Mesenchymal stem cell (in vitro differentiated cells and primary cell): ENCODE data around the gene CNTNAP2.
"Not testable (repeated sequence)": the region's sequence is repeated elsewhere in the genome, so short reads cannot be mapped to it uniquely, and the experiment has no call there.

Source experiments
- DNase-seq: peaks from one replicate; pipeline ENCODE4 v3.0.0-alpha.2; 2013
- H2AFZ ChIP-seq: one replicate; pipeline ENCODE4 v1.6.1; 2013; ENCODE audit warnings: low read depth, mild to moderate bottlenecking, control low read depth, inconsistent platforms, low read length, moderate library complexity
- H2AK5ac ChIP-seq: 2 replicates; pipeline ENCODE4 v1.6.1; 2013; ENCODE audit warnings: low read length, moderate library complexity, mild to moderate bottlenecking, inconsistent platforms; ENCODE audit not compliant: severe bottlenecking
- H2BK120ac ChIP-seq: one replicate; pipeline ENCODE4 v1.6.1; 2013; ENCODE audit warnings: low read depth, mild to moderate bottlenecking, inconsistent platforms, low read length, moderate library complexity
- H2BK12ac ChIP-seq, 2 experiments: one replicate each; pipeline ENCODE4 v1.6.1; 2013; ENCODE audit warnings: inconsistent platforms in 2 of 2, low read length in 2 of 2, mild to moderate bottlenecking in 2 of 2, moderate library complexity in 2 of 2, control low read depth in 1 of 2
- H2BK15ac ChIP-seq: one replicate; pipeline ENCODE4 v1.6.1; 2013; ENCODE audit warnings: mild to moderate bottlenecking, low read depth, inconsistent platforms; ENCODE audit not compliant: poor library complexity, severe bottlenecking
- H2BK5ac ChIP-seq: 2 replicates; pipeline ENCODE4 v1.6.1; 2013; ENCODE audit warnings: low read depth, mild to moderate bottlenecking, low read length, control low read depth, inconsistent platforms; ENCODE audit not compliant: poor library complexity, severe bottlenecking
- H3K14ac ChIP-seq, 2 experiments: one replicate each; pipeline ENCODE4 v1.6.1; 2013; ENCODE audit warnings: inconsistent platforms in 2 of 2, low read length in 2 of 2, control low read depth in 1 of 2, mild to moderate bottlenecking in 1 of 2, moderate library complexity in 1 of 2
- H3K18ac ChIP-seq, 2 experiments: one replicate each; pipeline ENCODE4 v1.6.1; 2013; ENCODE audit warnings: inconsistent platforms in 2 of 2, low read length in 2 of 2, control low read depth in 1 of 2, low read depth in 1 of 2, mild to moderate bottlenecking in 1 of 2
- H3K23ac ChIP-seq, 2 experiments: one replicate each; pipeline ENCODE4 v1.6.1; 2013; ENCODE audit warnings: inconsistent platforms in 2 of 2, low read length in 2 of 2, mild to moderate bottlenecking in 2 of 2, moderate library complexity in 2 of 2, control low read depth in 1 of 2
- H3K27ac ChIP-seq: 2 replicates; pipeline ENCODE4 v1.5.1; 2013; ENCODE audit warnings: mild to moderate bottlenecking, moderate library complexity, low read length, control low read depth, inconsistent platforms; ENCODE audit not compliant: poor library complexity, severe bottlenecking
- H3K27me3 ChIP-seq, 2 experiments: 2 replicates each; pipeline versions ENCODE4 v1.6.1 to v1.7.0; 2013; ENCODE audit warnings: low read length in 2 of 2, mild to moderate bottlenecking in 2 of 2, moderate library complexity in 2 of 2, control low read depth in 1 of 2, inconsistent platforms in 1 of 2; ENCODE audit not compliant: control insufficient read depth in 1 of 2, insufficient read depth in 1 of 2
- H3K36me3 ChIP-seq, 2 experiments: 2 replicates each; pipeline versions ENCODE4 v1.6.1 to v1.7.0; 2013; ENCODE audit warnings: low read length in 2 of 2, control low read depth in 1 of 2, inconsistent platforms in 1 of 2, low read depth in 1 of 2, mild to moderate bottlenecking in 1 of 2; ENCODE audit not compliant: insufficient read depth in 2 of 2, control insufficient read depth in 1 of 2
- H3K4ac ChIP-seq, 2 experiments: one replicate each; pipeline ENCODE4 v1.6.1; 2013; ENCODE audit warnings: inconsistent platforms in 2 of 2, low read length in 2 of 2, mild to moderate bottlenecking in 2 of 2, moderate library complexity in 2 of 2, control low read depth in 1 of 2, low read depth in 1 of 2
- H3K4me1 ChIP-seq: 2 replicates; pipeline ENCODE4 v1.6.1; 2013; ENCODE audit warnings: low read depth, low read length, control low read depth; ENCODE audit not compliant: control insufficient read depth, insufficient read depth
- H3K4me2 ChIP-seq: 2 replicates; pipeline ENCODE4 v1.6.1; 2013; ENCODE audit warnings: low read length, mild to moderate bottlenecking, inconsistent platforms; ENCODE audit not compliant: poor library complexity, severe bottlenecking
- H3K4me3 ChIP-seq, 2 experiments: 2 replicates each; pipeline versions ENCODE4 v1.5.1 to v1.7.0; 2013; ENCODE audit warnings: low read length in 2 of 2, mild to moderate bottlenecking in 2 of 2, control low read depth in 1 of 2, low read depth in 1 of 2; ENCODE audit not compliant: insufficient read depth in 1 of 2
- H3K79me1 ChIP-seq: replicated peaks from 2 replicates; pipeline ENCODE4 v1.6.1; 2013; ENCODE audit warnings: mild to moderate bottlenecking, control low read depth, low read length, inconsistent platforms; ENCODE audit not compliant: poor library complexity, severe bottlenecking
- H3K9ac ChIP-seq: 2 replicates; pipeline ENCODE4 v1.7.0; 2013; ENCODE audit warnings: mild to moderate bottlenecking, low read length, moderate library complexity
- H3K9me3 ChIP-seq: 2 replicates; pipeline ENCODE4 v1.7.0; 2013; ENCODE audit warnings: mild to moderate bottlenecking, low read length; ENCODE audit not compliant: control insufficient read depth
- H4K8ac ChIP-seq: one replicate; pipeline ENCODE4 v1.6.1; 2013; ENCODE audit warnings: inconsistent platforms, mild to moderate bottlenecking, low read length, moderate library complexity
- H4K91ac ChIP-seq: one replicate; pipeline ENCODE4 v1.6.1; 2013; ENCODE audit warnings: mild to moderate bottlenecking, low read length, inconsistent platforms
- WGBS: methylation state at CpG from one replicate; pipeline ENCODE4 v1.1.7; 2013; ENCODE audit warnings: mixed read lengths; 5-methylcytosine and 5-hydroxymethylcytosine counted together

The CNTNAP2 gene

GRCh38 chr7:147798001-147798400 is 1681.4 kb downstream of the CNTNAP2 start:
- H3K27ac ChIP-seq: no peak overlapping the region
- no peaks in the 10 kb centered on the region for H3K4me1 ChIP-seq
- no peak overlapping the region for H3K4me3 ChIP-seq
- H4K91ac ChIP-seq: no peak overlapping the region
- H3K27me3 ChIP-seq: no peaks in the 10 kb centered on the region
- no peaks in the 10 kb centered on the region for H3K36me3 ChIP-seq
- H3K79me1 ChIP-seq: no peaks in the 10 kb centered on the region
- H3K9me3 ChIP-seq: peaks cover 15% of the 10 kb centered on the region
- H2BK120ac ChIP-seq: no peak overlapping the region
- no peak overlapping the region for H3K14ac ChIP-seq
- H3K4me2 ChIP-seq: no peak overlapping the region
- H2BK5ac ChIP-seq: no peak overlapping the region
- no peak overlapping the region for H2AFZ ChIP-seq
- no peak overlapping the region for H3K23ac ChIP-seq
- H3K18ac ChIP-seq: no peak overlapping the region
- H2AK5ac ChIP-seq: no peak overlapping the region
- no peak overlapping the region for H4K8ac ChIP-seq
- no peak for DNase-seq
- no peak overlapping the region for H3K4ac ChIP-seq
- H3K9ac ChIP-seq: no peak overlapping the region
- WGBS: no CpG with 5 or more reads among the region's 5 CpGs
- H2BK12ac ChIP-seq: no peak overlapping the region
- H2BK15ac ChIP-seq: no peak overlapping the region

GRCh38 chr7:147801762-147802161 is 1685.2 kb downstream of the CNTNAP2 start:
- not testable (repeated sequence) for H4K8ac ChIP-seq, H2AK5ac ChIP-seq, H2BK120ac ChIP-seq, H3K27ac ChIP-seq, H3K4ac ChIP-seq, H3K4me3 ChIP-seq, H3K18ac ChIP-seq, H3K36me3 ChIP-seq, H2BK12ac ChIP-seq, H4K91ac ChIP-seq, H3K14ac ChIP-seq, H2BK15ac ChIP-seq, DNase-seq, H3K4me2 ChIP-seq, H3K4me1 ChIP-seq, H3K79me1 ChIP-seq, H3K23ac ChIP-seq, H2BK5ac ChIP-seq, H2AFZ ChIP-seq, H3K27me3 ChIP-seq, H3K9ac ChIP-seq
- WGBS: 86% methylated on average over 2 of the region's 30 CpGs
- H3K9me3 ChIP-seq: peaks cover 27% of the 10 kb centered on the region

- H3K23ac ChIP-seq: no peak overlapping the region
- H2BK120ac ChIP-seq: no peak overlapping the region
- no peak overlapping the region for H3K27ac ChIP-seq
- no peak overlapping the region for H3K9ac ChIP-seq
- H3K9me3 ChIP-seq: peaks cover 23% of the 10 kb centered on the region
- H2BK15ac ChIP-seq: no peak overlapping the region
- H2BK5ac ChIP-seq: no peak overlapping the region
- no peak overlapping the region for H3K14ac ChIP-seq
- no peak overlapping the region for H3K4ac ChIP-seq
- no peak overlapping the region for H2BK12ac ChIP-seq
- WGBS: 76% methylated on average over 3 of the region's 3 CpGs
- no peak overlapping the region for H3K4me3 ChIP-seq
- H3K36me3 ChIP-seq: no peaks in the 10 kb centered on the region
- no peak for DNase-seq
- H4K8ac ChIP-seq: no peak overlapping the region
- no peaks in the 10 kb centered on the region for H3K4me1 ChIP-seq
- no peaks in the 10 kb centered on the region for H3K27me3 ChIP-seq
- no peaks in the 10 kb centered on the region for H3K79me1 ChIP-seq
- H4K91ac ChIP-seq: no peak overlapping the region
- H2AK5ac ChIP-seq: no peak overlapping the region
- no peak overlapping the region for H3K18ac ChIP-seq
- H3K4me2 ChIP-seq: no peak overlapping the region
- no peak overlapping the region for H2AFZ ChIP-seq
Measured at GRCh38 chr7:147803151-147803550, 1686.5 kb downstream of the CNTNAP2 start.

GRCh38 chr7:147803606-147804005 is 1687.0 kb downstream of the CNTNAP2 start:
- Histone ChIP-seq H3K14ac (no peak overlapping the region), H3K4me1 (no peaks in the 10 kb centered on the region), H3K9ac (no peak overlapping the region), H3K79me1 (no peaks in the 10 kb centered on the region), H3K36me3 (no peaks in the 10 kb centered on the region), H3K4me2 (no peak overlapping the region), H2BK12ac (no peak overlapping the region), H3K4me3 (no peak overlapping the region), H3K18ac (no peak overlapping the region), H2BK15ac (no peak overlapping the region), H3K23ac (no peak overlapping the region), H3K27me3 (no peaks in the 10 kb centered on the region), H2AK5ac (no peak overlapping the region), H3K27ac (no peak overlapping the region), H3K4ac (no peak overlapping the region), H4K91ac (no peak overlapping the region), H2BK120ac (no peak overlapping the region), H3K9me3 (peaks cover 20% of the 10 kb centered on the region), H2AFZ (no peak overlapping the region), H2BK5ac (no peak overlapping the region), H4K8ac (no peak overlapping the region)
- 60% methylated on average over 1 of the region's 4 CpGs for WGBS
- no peak for DNase-seq
